Activated CD8-positive, alpha-beta T cell treated with anti-CD3 and anti-CD28 coated beads for 36 hours (primary cell): Measurements from ENCODE around the gene PATJ. TPM values are rescaled to one million over a fixed set of nuclear protein-coding genes. Genes with fewer than 3 reads are reported as not detected.

ENCODE experiments used
- ATAC-seq: fragments of 200-7000 bp; cut with Tn5 transposase; one replicate; pipeline ENCODE4 v1.10.0; 2021; ENCODE audit warnings: mild to moderate bottlenecking, moderate library complexity
- CTCF ChIA-PET: fragments of 350-600 bp; sonication (Branson Sonifier 250); formaldehyde crosslinking; loops from one replicate; lab custom pipeline; 2021; ENCODE audit warnings: antibody characterized with exemption; lab: Charles Lee
- POLR2A ChIA-PET: fragments of 350-600 bp; sonication (Branson Sonifier 250); formaldehyde crosslinking; loops from one replicate; lab custom pipeline; 2021; ENCODE audit warnings: antibody characterized with exemption; lab: Charles Lee
- DNase-seq: peaks from one replicate; pipeline ENCODE4 v3.0.0-alpha.2; 2020
- H3K27ac Mint-ChIP-seq: one replicate; pipeline ENCODE4 v1.8.0; 2021; ENCODE audit warnings: mild to moderate bottlenecking, mixed read lengths
- H3K27me3 Mint-ChIP-seq: one replicate; pipeline ENCODE4 v1.8.0; 2021; ENCODE audit warnings: mixed read lengths
- H3K36me3 Mint-ChIP-seq: one replicate; pipeline ENCODE4 v1.8.0; 2021; ENCODE audit warnings: low read depth, mixed read lengths
- H3K4me1 Mint-ChIP-seq: one replicate; pipeline ENCODE4 v1.8.0; 2021; ENCODE audit warnings: low read depth, mixed read lengths
- H3K4me3 Mint-ChIP-seq: one replicate; pipeline ENCODE4 v1.8.0; 2021; ENCODE audit warnings: mild to moderate bottlenecking, moderate library complexity, mixed read lengths
- H3K9me3 Mint-ChIP-seq: one replicate; pipeline ENCODE4 v1.8.0; 2021; ENCODE audit warnings: mixed read lengths
- CTCF ChIP-seq: fragments of 200-600 bp; IDR thresholded peaks from one replicate; pipeline ENCODE4 v1.8.0; 2022; ENCODE audit warnings: antibody characterized with exemption, mild to moderate bottlenecking
- intact Hi-C: fragments of 100-400 bp; cut with micrococcal nuclease; formaldehyde crosslinking; loops from one replicate; pipeline ENCODE4 v1.10.0; 2022
- total RNA-seq, 2 experiments: library from RNA; stranded (reverse); gene quantifications; one replicate each; pipeline ENCODE4 v1.2.3, GENCODE V29; 2021

The PATJ gene
- total RNA-seq, 2 experiments from 2014 or later = 8.1 to 9.2 TPM

- Mint-ChIP-seq H3K27me3 (no peaks in the 10 kb centered on the region), H3K4me1 (no peaks in the 10 kb centered on the region), H3K27ac (no peak overlapping the region), H3K4me3 (no peak overlapping the region), H3K36me3 (no peaks in the 10 kb centered on the region), H3K9me3 (no peaks in the 10 kb centered on the region)
- DNase-seq (no peak), ATAC-seq (no peak)
- no peak for TF ChIP-seq CTCF
- intact Hi-C loops = no loop called here
- ChIA-PET CTCF (interaction anchor here (3.6 kb wide), 1 partner anchor 192 kb away, joined by 9 read pairs; no protein-coding TSS in a partner anchor), POLR2A (no interaction called here)
Observed at GRCh38 chr1:61952675-61953074, 210.4 kb downstream of the PATJ start.

- ChIA-PET POLR2A (no interaction called here), CTCF (interaction anchor here (3.6 kb wide), 1 partner anchor 191 kb away, joined by 9 read pairs; no protein-coding TSS in a partner anchor)
- Mint-ChIP-seq H3K9me3 (no peaks in the 10 kb centered on the region), H3K36me3 (no peaks in the 10 kb centered on the region), H3K4me3 (no peak overlapping the region), H3K4me1 (no peaks in the 10 kb centered on the region), H3K27me3 (no peaks in the 10 kb centered on the region), H3K27ac (no peak overlapping the region)
- intact Hi-C loops = no loop called here
- ATAC-seq (no peak), DNase-seq (no peak)
- no peak for TF ChIP-seq CTCF
Observed at GRCh38 chr1:61953076-61953789, 211.0 kb downstream of the PATJ start.

- ChIA-PET POLR2A (no interaction called here), CTCF (no interaction called here)
- DNase-seq (no peak), ATAC-seq (no peak)
- Mint-ChIP-seq H3K27me3 (no peaks in the 10 kb centered on the region), H3K9me3 (no peaks in the 10 kb centered on the region), H3K4me1 (no peaks in the 10 kb centered on the region), H3K36me3 (no peaks in the 10 kb centered on the region), H3K4me3 (no peak overlapping the region), H3K27ac (no peak overlapping the region)
- no peak for TF ChIP-seq CTCF
- intact Hi-C loops = no loop called here
Observed at GRCh38 chr1:61953790-61954150, 211.5 kb downstream of the PATJ start.

- intact Hi-C loops = no loop called here
- DNase-seq (no peak), ATAC-seq (no peak)
- H3K36me3 Mint-ChIP-seq = no peaks in the 10 kb centered on the region
- no peak for TF ChIP-seq CTCF
- no peak overlapping the region for H3K27ac Mint-ChIP-seq
- H3K4me3 Mint-ChIP-seq = no peak overlapping the region
- no peaks in the 10 kb centered on the region for H3K27me3 Mint-ChIP-seq
- ChIA-PET CTCF (no interaction called here), POLR2A (no interaction called here)
- H3K9me3 Mint-ChIP-seq = no peaks in the 10 kb centered on the region
- H3K4me1 Mint-ChIP-seq = no peaks in the 10 kb centered on the region
Observed at GRCh38 chr1:61955261-61955660, 213.0 kb downstream of the PATJ start.

GRCh38 chr1:61956016-61956645 is 213.9 kb downstream of the PATJ start:
- POLR2A ChIA-PET = no interaction called here

More at GRCh38 chr1:61956016-61956645, 213.9 kb downstream of the PATJ start:
- DNase-seq (no peak), ATAC-seq (no peak)
- H3K9me3 Mint-ChIP-seq = no peaks in the 10 kb centered on the region
- CTCF ChIA-PET = no interaction called here
- H3K27ac Mint-ChIP-seq = no peak overlapping the region
- no peaks in the 10 kb centered on the region for H3K4me1 Mint-ChIP-seq
- intact Hi-C loops = no loop called here
- no peaks in the 10 kb centered on the region for H3K27me3 Mint-ChIP-seq
- no peak for TF ChIP-seq CTCF
- no peak overlapping the region for H3K4me3 Mint-ChIP-seq
- no peaks in the 10 kb centered on the region for H3K36me3 Mint-ChIP-seq
